ENCODE results near the gene TAOK1. TPM values are rescaled to one million over a fixed set of nuclear protein-coding genes. Genes with fewer than 3 reads are reported as not detected.

The TAOK1 gene
- total and polyA plus RNA-seq, 2 of the 13 experiments (the other 11 are each of a cell fraction or from before 2014, with no cell fraction given): 14.1 to 23.0 TPM

DNA sequence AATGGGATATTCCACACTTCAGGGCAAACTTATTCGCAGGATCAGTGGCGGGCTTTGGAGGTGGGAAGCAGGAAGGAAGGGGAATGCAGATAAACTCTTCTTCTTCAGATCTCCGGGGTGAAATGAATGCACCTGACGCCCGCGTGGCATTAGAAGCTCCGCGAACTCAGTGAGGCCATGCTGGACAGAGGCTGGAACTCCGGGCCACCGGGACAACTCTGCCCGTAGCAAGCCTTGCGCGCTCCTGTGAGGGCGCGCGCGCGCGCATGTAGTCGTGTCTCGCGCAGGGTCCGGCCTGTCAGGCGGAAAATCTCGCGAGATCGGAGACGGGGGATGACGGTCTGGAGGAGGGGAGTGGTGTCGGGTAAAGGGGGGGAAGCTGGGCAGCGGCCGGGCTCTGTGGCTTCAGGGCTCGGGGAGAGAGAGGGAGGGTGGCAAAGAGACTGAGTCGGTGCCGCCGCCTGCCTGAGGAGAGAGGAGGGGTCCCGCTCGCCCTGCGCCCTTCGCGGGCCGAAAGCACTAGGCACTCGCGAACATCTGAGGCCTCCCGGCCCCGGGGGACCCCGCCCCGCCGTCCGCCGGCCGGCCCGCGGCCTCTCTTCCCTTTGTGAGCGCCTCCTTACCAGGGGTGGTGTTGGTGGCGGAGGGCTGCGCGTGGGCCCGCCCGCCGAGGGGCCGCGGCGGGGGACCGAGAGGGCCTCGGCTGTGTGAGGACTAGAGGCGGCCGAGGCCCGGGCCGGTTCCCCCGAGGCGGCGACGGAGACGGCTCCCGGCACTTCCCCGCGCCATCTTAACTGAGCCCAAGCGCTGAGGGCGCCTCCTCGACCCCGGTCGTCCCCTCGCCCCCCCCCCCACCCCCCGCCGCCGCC, at the start of gene TAOK1 (continued):
- TF ChIP-seq FOXP4 (CRISPR knock-in tag; IDR thresholded peaks at IDR 0.05): no peak
- TF ChIP-seq, protein P1, sequence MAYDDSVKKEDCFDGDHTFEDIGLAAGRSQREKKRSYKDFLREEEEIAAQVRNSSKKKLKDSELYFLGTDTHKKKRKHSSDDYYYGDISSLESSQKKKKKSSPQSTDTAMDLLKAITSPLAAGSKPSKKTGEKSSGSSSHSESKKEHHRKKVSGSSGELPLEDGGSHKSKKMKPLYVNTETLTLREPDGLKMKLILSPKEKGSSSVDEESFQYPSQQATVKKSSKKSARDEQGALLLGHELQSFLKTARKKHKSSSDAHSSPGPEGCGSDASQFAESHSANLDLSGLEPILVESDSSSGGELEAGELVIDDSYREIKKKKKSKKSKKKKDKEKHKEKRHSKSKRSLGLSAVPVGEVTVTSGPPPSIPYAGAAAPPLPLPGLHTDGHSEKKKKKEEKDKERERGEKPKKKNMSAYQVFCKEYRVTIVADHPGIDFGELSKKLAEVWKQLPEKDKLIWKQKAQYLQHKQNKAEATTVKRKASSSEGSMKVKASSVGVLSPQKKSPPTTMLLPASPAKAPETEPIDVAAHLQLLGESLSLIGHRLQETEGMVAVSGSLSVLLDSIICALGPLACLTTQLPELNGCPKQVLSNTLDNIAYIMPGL (CRISPR knock-in tag; IDR thresholded peaks at IDR 0.05; ENCODE audit: borderline replicate concordance in 1 of 2, low read depth in 1 of 2): peak; percentile 81 to 85; a peak in 3 of 4 replicates
- 0 out of 2 replicates have a peak, but pooled peaks have one; percentile 40 for TF ChIP-seq KLF12 (CRISPR knock-in tag; IDR thresholded peaks at IDR 0.05; ENCODE audit: borderline replicate concordance)
- TF ChIP-seq HNF4G (IDR thresholded peaks at IDR 0.05; ENCODE audit: borderline replicate concordance, low read depth, low read length): no peak
- TF ChIP-seq HNF4G (CRISPR knock-in tag; IDR thresholded peaks at IDR 0.05; ENCODE audit: borderline replicate concordance, low read depth): no peak
- TF ChIP-seq ZNF280D (CRISPR knock-in tag; IDR thresholded peaks at IDR 0.05): no peak
- peak; percentile 61 for TF ChIP-seq ZNF605 (CRISPR knock-in tag; IDR thresholded peaks at IDR 0.05)
- TF ChIP-seq POGZ (CRISPR knock-in tag; IDR thresholded peaks at IDR 0.05): peak; percentile 83
- no peak for TF ChIP-seq REXO4 (CRISPR knock-in tag; IDR thresholded peaks at IDR 0.05; ENCODE audit: borderline replicate concordance)
- no peak for TF ChIP-seq ZSCAN22 (CRISPR knock-in tag; IDR thresholded peaks at IDR 0.05)
- TF ChIP-seq ZNF296 (CRISPR knock-in tag; conservative IDR thresholded peaks at IDR 0.05): no peak
- peak; percentile 74 for TF ChIP-seq ZNF790 (CRISPR knock-in tag; IDR thresholded peaks at IDR 0.05; ENCODE audit: borderline replicate concordance)
- TF ChIP-seq ZBTB26 (CRISPR knock-in tag; IDR thresholded peaks at IDR 0.05; ENCODE audit: borderline replicate concordance): no peak
- TF ChIP-seq, protein P2, sequence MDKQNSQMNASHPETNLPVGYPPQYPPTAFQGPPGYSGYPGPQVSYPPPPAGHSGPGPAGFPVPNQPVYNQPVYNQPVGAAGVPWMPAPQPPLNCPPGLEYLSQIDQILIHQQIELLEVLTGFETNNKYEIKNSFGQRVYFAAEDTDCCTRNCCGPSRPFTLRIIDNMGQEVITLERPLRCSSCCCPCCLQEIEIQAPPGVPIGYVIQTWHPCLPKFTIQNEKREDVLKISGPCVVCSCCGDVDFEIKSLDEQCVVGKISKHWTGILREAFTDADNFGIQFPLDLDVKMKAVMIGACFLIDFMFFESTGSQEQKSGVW (CRISPR knock-in tag; IDR thresholded peaks at IDR 0.05; ENCODE audit: borderline replicate concordance): no peak; the same call in 1 of the 2 replicates
- TF ChIP-seq, protein P3, sequence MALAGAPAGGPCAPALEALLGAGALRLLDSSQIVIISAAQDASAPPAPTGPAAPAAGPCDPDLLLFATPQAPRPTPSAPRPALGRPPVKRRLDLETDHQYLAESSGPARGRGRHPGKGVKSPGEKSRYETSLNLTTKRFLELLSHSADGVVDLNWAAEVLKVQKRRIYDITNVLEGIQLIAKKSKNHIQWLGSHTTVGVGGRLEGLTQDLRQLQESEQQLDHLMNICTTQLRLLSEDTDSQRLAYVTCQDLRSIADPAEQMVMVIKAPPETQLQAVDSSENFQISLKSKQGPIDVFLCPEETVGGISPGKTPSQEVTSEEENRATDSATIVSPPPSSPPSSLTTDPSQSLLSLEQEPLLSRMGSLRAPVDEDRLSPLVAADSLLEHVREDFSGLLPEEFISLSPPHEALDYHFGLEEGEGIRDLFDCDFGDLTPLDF (CRISPR knock-in tag; IDR thresholded peaks at IDR 0.05): no peak
- no peak for TF ChIP-seq ZBTB42 (CRISPR knock-in tag; IDR thresholded peaks at IDR 0.05)
- TF ChIP-seq EZH2 (conservative IDR thresholded peaks at IDR 0.05; ENCODE audit: low read depth, low read length): no peak

Measured in HepG2 (cell line).